ENCODE results near the gene CD81. TPM values are rescaled to one million over a fixed set of nuclear protein-coding genes. Genes with fewer than 3 reads are reported as not detected.

The CD81 gene
- total and polyA plus RNA-seq, 9 of the 15 experiments (the other 6 are each of a cell fraction or from before 2014, with no cell fraction given), result 2.4 to 189 (median 61.7) TPM

DNA sequence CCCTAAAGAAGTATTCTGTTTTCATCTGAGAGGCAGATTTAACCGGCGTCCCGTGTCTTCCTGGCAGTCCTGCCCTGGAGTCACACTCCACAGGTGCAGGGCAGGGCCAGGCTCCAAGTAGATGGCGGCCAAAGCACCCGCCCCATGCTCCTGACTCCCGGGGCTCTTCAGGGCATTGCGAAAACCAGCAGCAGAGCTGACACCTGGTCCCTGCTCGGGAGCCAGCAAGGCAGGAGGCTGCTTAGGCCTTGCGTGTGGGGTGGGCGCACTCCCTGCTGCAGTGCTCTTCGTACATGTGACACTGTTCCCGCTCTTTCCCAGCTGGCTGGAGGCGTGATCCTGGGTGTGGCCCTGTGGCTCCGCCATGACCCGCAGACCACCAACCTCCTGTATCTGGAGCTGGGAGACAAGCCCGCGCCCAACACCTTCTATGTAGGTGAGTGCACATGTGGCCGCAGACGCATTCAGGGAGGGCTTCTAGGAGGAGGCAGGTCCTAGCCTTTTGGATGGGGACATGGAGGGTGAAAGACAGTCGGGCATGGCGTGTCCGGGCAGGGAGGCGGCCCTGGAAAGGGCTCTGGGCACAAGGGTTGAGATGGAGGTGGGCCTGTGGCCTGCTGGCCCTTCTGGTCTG lies 13.1 kb downstream of the CD81 start:
- Histone ChIP-seq H3K4me1 (replicated peaks in 1 of 2; ENCODE audit: control insufficient read depth in 2 of 2, insufficient read depth in 2 of 2, low read length in 2 of 2) (peaks cover 5 to 89% of the 10 kb centered on the region in 2 experiments; a peak in 3 of 5 replicates), H4K20me1 (replicated peaks; ENCODE audit: control insufficient read depth, insufficient read depth, low read length) (peaks cover 54% of the 10 kb centered on the region), H3K9me1 (ENCODE audit: control insufficient read depth, insufficient read depth, low read length) (peaks cover 14% of the 10 kb centered on the region), H3K79me2 (ENCODE audit: control insufficient read depth, insufficient read depth, low read length) (peaks cover 68% of the 10 kb centered on the region), H3K9ac (ENCODE audit: insufficient read depth in 1 of 2, low read depth in 2 of 2, low read length in 2 of 2) (peak overlapping the region in 1 of 2 experiments; percentile 54; a peak in 1 of 4 replicates), H3K4me3 (no peak overlapping the region), H3K36me3 (ENCODE audit: control insufficient read depth, insufficient read depth, low read length) (peaks cover 75% of the 10 kb centered on the region; the same call in 2 of the 3 replicates), H3K27me3 (ENCODE audit: control insufficient read depth in 2 of 2, insufficient read depth in 2 of 2, low read length in 2 of 2) (no peaks in the 10 kb centered on the region), H3K9me3 (replicated peaks; ENCODE audit: control insufficient read depth, insufficient read depth, low read depth, low read length) (no peaks in the 10 kb centered on the region), H3K4me2 (ENCODE audit: insufficient read depth, low read length) (no peak overlapping the region), H3K27ac (ENCODE audit: extremely low read depth, low read depth, low read length) (no peak overlapping the region), H2AFZ (ENCODE audit: low read depth, low read length) (no peak overlapping the region)
- ATAC-seq (no peak), DNase-seq (ENCODE audit: extremely low read depth in 1 of 4, low spot score in 3 of 4) (no peak), FAIRE-seq (no peak)
- TF ChIP-seq POLR2G (IDR thresholded peaks at IDR 0.05; ENCODE audit: low read depth, low read length) (peak; percentile 23; the same call in 1 of the 2 replicates), EZH2 (IDR thresholded peaks at IDR 0.05; ENCODE audit: borderline replicate concordance, low read depth, low read length) (no peak), ARID1B (IDR thresholded peaks at IDR 0.05) (no peak), ZFP36 (IDR thresholded peaks at IDR 0.05; ENCODE audit: low read depth, low read length, partially characterized antibody) (peak; percentile 93), BCOR (IDR thresholded peaks at IDR 0.05) (0 out of 2 replicates have a peak, but pooled peaks have one; percentile 28), PCBP2 (IDR thresholded peaks at IDR 0.05; ENCODE audit: low read depth, low read length, poor library complexity, severe bottlenecking) (no peak)
- TF ChIP-seq, protein P1, sequence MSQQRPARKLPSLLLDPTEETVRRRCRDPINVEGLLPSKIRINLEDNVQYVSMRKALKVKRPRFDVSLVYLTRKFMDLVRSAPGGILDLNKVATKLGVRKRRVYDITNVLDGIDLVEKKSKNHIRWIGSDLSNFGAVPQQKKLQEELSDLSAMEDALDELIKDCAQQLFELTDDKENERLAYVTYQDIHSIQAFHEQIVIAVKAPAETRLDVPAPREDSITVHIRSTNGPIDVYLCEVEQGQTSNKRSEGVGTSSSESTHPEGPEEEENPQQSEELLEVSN (IDR thresholded peaks at IDR 0.05; ENCODE audit: borderline replicate concordance in 1 of 2, extremely low read depth in 1 of 2, insufficient read depth in 1 of 2, insufficient read length in 1 of 2, low read depth in 1 of 2, low read length in 1 of 2, poor library complexity in 1 of 2, severe bottlenecking in 1 of 2), result peak; percentile 42 to 59
- intact Hi-C loops (cut with micrococcal nuclease) (no loop called here), in situ Hi-C loops (cut with MboI) (no loop called here)
- 88% methylated on average over 20 of the region's 23 CpGs for WGBS (ENCODE audit: insufficient coverage, low coverage, missing lambda C conversion rate)
- ChIA-PET CTCF (ENCODE audit: low intra/inter-chr PET ratio) (no interaction called here), POLR2A (interaction anchor here (0.7 to 1.1 kb wide), 2 partner anchors 11 to 30 kb away, joined by 3 read pairs; no protein-coding TSS in a partner anchor)
- BruUV-seq (replicated peaks), result no TSS peak
